Activated effector memory CD4-positive, alpha-beta T cell treated with anti-CD3 and anti-CD28 coated beads, Interleukin-2, amount 50 U/mL, for 16 hours (primary cell): ENCODE measurements around the gene B3GALT4.

Experiments
- DNase-seq: peaks from one replicate; pipeline ENCODE4 v3.0.0-alpha.2; 2020

B3GALT4 gene

GRCh38 chr6:33315793-33316602 lies 39.1 kb downstream of the B3GALT4 start:
- no peak for DNase-seq

GRCh38 chr6:33316603-33317418 lies 39.9 kb downstream of the B3GALT4 start:
- DNase-seq: no peak

GRCh38 chr6:33317419-33317668 lies 40.4 kb downstream of the B3GALT4 start:
- no peak for DNase-seq

- peak; percentile 98 for DNase-seq
These were observed 40.9 kb downstream of the B3GALT4 start, which contains the start of gene ZBTB22 for GRCh38 chr6:33317669-33318425. Gene ZBTB22, minus strand, starts transcription at chr6:33317744. Its CDS starts 828 bp downstream, at chr6:33316916.

GRCh38 chr6:33318426-33319073 lies 41.6 kb downstream of the B3GALT4 start:
- DNase-seq: no peak

GRCh38 chr6:33319939-33320314 lies 43.0 kb downstream of the B3GALT4 start:
- DNase-seq: no peak

- DNase-seq: no peak
These were observed 43.6 kb downstream of the B3GALT4 start for GRCh38 chr6:33320315-33321181.

- DNase-seq: no peak
These were observed 44.3 kb downstream of the B3GALT4 start for GRCh38 chr6:33321227-33321626.

GRCh38 chr6:33323623-33323948 lies 46.7 kb downstream of the B3GALT4 start:
- DNase-seq: no peak

- no peak for DNase-seq
These were observed 47.2 kb downstream of the B3GALT4 start for GRCh38 chr6:33324125-33324524.
